ENCODE data around the gene NOP9. TPM values are rescaled to one million over a fixed set of nuclear protein-coding genes. Genes with fewer than 3 reads are reported as not detected.

The NOP9 gene
- total RNA-seq, 1 experiment from 2014 or later = 34.0 TPM

GRCh38 chr14:24270537-24271133 lies 29.0 kb upstream of the NOP9 start:
- ChIA-PET POLR2A (ENCODE audit: low non-redundant PET) (interaction anchor here (0.5 to 0.9 kb wide), 2 partner anchors 8 to 159 kb away, joined by 3 to 5 read pairs; partner anchors contain the start of gene KHNYN), CTCF (interaction anchor here (1.0 to 1.5 kb wide), 3 partner anchors 9 to 28 kb away, joined by 4 to 5 read pairs (median 4); partner anchors contain the start of gene TINF2)
- no peak for DNase-seq (ENCODE audit: low spot score)
- no peaks in the 10 kb centered on the region for H3K9me3 ChIP-seq (ENCODE audit: low read depth, low read length, poor library complexity, severe bottlenecking)
- peak overlapping the region; percentile 84 for H3K4me3 ChIP-seq (ENCODE audit: low read depth, low read length, poor library complexity, severe bottlenecking)
- intact Hi-C loops (cut with micrococcal nuclease; ENCODE audit: unreplicated experiment) = loop anchor here (2.0 kb wide), 1 partner anchor 28 kb away; the partner anchor contains the start of gene TINF2
- no peaks in the 10 kb centered on the region for H3K36me3 ChIP-seq (ENCODE audit: insufficient read depth, low read length, poor library complexity, severe bottlenecking)
- H3K4me1 ChIP-seq (ENCODE audit: insufficient read depth, low read length, poor library complexity, severe bottlenecking) = peaks cover 4% of the 10 kb centered on the region
- no peak for TF ChIP-seq CTCF (conservative IDR thresholded peaks at IDR 0.05; ENCODE audit: low read depth, low read length)
- TF ChIP-seq EZH2 (IDR thresholded peaks at IDR 0.05; ENCODE audit: borderline replicate concordance, low read depth, low read length, poor library complexity, severe bottlenecking) = no peak
- peak overlapping the region; percentile 98 for H3K27ac ChIP-seq (ENCODE audit: low read depth, low read length, poor library complexity, severe bottlenecking)
- no TSS peak for BruUV-seq (replicated peaks)
- H3K27me3 ChIP-seq (replicated peaks; ENCODE audit: insufficient read depth, low read depth, low read length, poor library complexity) = no peaks in the 10 kb centered on the region

GRCh38 chr14:24271134-24271833 lies 28.4 kb upstream of the NOP9 start, which contains the start of gene RABGGTA:
TSS of gene RABGGTA (minus strand) at chr14:24271597. CDS start at chr14:24271115, 482 bp downstream.
- intact Hi-C loops (cut with micrococcal nuclease; ENCODE audit: unreplicated experiment) = loop anchor here (2.0 kb wide), 1 partner anchor 28 kb away; the partner anchor contains the start of gene TINF2
- POLR2A ChIA-PET (ENCODE audit: low non-redundant PET) = interaction anchor here (0.5 to 0.9 kb wide), 4 partner anchors 9 to 159 kb away, joined by 3 to 5 read pairs (median 3); partner anchors contain the start of genes DCAF11, KHNYN and NRL
- TF ChIP-seq CTCF (conservative IDR thresholded peaks at IDR 0.05; ENCODE audit: low read depth, low read length) = peak; percentile 77
- TF ChIP-seq EZH2 (IDR thresholded peaks at IDR 0.05; ENCODE audit: borderline replicate concordance, low read depth, low read length, poor library complexity, severe bottlenecking) = no peak
- CTCF ChIA-PET = interaction anchor here (0.5 to 1.5 kb wide), 6 partner anchors 8 to 178 kb away, joined by 3 to 6 read pairs (median 4); partner anchors contain the start of genes CIDEB and TINF2
- Histone ChIP-seq H3K27ac (ENCODE audit: low read depth, low read length, poor library complexity, severe bottlenecking) (peak within 1 kb of the TSS; percentile 98), H3K9me3 (ENCODE audit: low read depth, low read length, poor library complexity, severe bottlenecking) (no peaks in the 10 kb centered on the region), H3K4me3 (ENCODE audit: low read depth, low read length, poor library complexity, severe bottlenecking) (peak within 1 kb of the TSS; percentile 84), H3K36me3 (ENCODE audit: insufficient read depth, low read length, poor library complexity, severe bottlenecking) (no peaks in the 10 kb centered on the region), H3K27me3 (replicated peaks; ENCODE audit: insufficient read depth, low read depth, low read length, poor library complexity) (no peaks in the 10 kb centered on the region), H3K4me1 (ENCODE audit: insufficient read depth, low read length, poor library complexity, severe bottlenecking) (peaks cover 4% of the 10 kb centered on the region)
- BruUV-seq (replicated peaks) = no TSS peak
- DNase-seq (ENCODE audit: low spot score) = peak; percentile 94

- H3K27ac ChIP-seq (ENCODE audit: low read depth, low read length, poor library complexity, severe bottlenecking) = peak overlapping the region; percentile 98
- POLR2A ChIA-PET (ENCODE audit: low non-redundant PET) = interaction anchor here (0.5 to 0.9 kb wide), 3 partner anchors 132 to 158 kb away, joined by 3 read pairs; partner anchors contain the start of genes DCAF11, KHNYN and NRL
These were observed 27.8 kb upstream of the NOP9 start for GRCh38 chr14:24271834-24272263.

More at GRCh38 chr14:24271834-24272263, 27.8 kb upstream of the NOP9 start:
- no TSS peak for BruUV-seq (replicated peaks)
- no peaks in the 10 kb centered on the region for H3K9me3 ChIP-seq (ENCODE audit: low read depth, low read length, poor library complexity, severe bottlenecking)
- TF ChIP-seq EZH2 (IDR thresholded peaks at IDR 0.05; ENCODE audit: borderline replicate concordance, low read depth, low read length, poor library complexity, severe bottlenecking) = no peak
- no peak for TF ChIP-seq CTCF (conservative IDR thresholded peaks at IDR 0.05; ENCODE audit: low read depth, low read length)
- peaks cover 4% of the 10 kb centered on the region for H3K4me1 ChIP-seq (ENCODE audit: insufficient read depth, low read length, poor library complexity, severe bottlenecking)
- peak overlapping the region; percentile 84 for H3K4me3 ChIP-seq (ENCODE audit: low read depth, low read length, poor library complexity, severe bottlenecking)
- H3K27me3 ChIP-seq (replicated peaks; ENCODE audit: insufficient read depth, low read depth, low read length, poor library complexity) = no peaks in the 10 kb centered on the region
- CTCF ChIA-PET = interaction anchor here (0.5 to 1.5 kb wide), 4 partner anchors 27 to 178 kb away, joined by 3 to 6 read pairs (median 4); partner anchors contain the start of genes CIDEB and TINF2
- H3K36me3 ChIP-seq (ENCODE audit: insufficient read depth, low read length, poor library complexity, severe bottlenecking) = no peaks in the 10 kb centered on the region
- intact Hi-C loops (cut with micrococcal nuclease; ENCODE audit: unreplicated experiment) = loop anchor here (2.0 kb wide), 1 partner anchor 29 kb away; the partner anchor contains the start of gene TINF2
- no peak for DNase-seq (ENCODE audit: low spot score)
